ENCODE measurements around the gene CLRN3.
A peak's percentile ranks its signal among the peaks of the same experiment; 100 is the strongest.

CLRN3 gene

DNA sequence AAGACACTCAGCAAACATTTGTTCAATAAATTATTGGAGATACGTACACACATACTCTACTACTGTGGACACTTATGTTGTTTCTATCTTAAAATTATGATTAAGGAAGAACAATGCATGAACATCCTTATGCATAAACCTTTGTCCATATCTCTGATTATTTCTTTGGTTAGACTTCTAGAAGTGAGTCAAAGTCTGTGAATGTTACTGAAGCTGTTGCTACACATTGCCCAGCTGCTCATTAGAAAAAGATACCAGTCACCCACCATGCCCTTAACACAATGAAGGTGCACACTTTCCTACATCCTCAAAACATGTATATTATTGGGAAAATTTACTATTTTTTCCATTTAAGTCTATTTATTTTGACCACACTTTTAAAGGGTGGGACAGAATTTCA is 1.4 kb upstream of the CLRN3 start:
- DNase-seq, result no peak

DNA sequence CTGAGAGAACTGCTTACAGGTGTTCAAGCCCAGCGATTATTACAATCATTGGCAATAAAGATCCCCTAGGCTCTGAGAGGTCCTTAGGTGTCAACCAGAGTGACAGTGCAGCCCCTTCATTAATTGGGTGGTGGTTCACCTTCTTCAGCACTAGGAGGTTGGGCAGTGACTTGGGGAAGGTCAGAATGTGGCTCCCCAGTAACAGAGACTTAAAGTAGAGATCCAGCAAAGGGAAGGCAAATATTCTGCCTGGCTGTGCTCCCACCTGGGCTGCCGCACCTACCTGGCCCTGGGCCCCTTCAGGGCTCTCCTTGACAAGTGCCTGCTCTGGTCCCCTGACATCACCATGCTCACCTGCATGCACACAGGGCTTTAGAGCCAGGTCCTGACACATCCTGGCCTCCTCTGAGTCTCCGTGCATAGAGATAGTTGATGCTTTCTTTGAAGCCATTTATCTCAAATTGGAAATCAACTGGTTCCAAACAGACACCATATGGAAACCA is 1.9 kb downstream of the CLRN3 start:
- DNase-seq, result no peak

DNA sequence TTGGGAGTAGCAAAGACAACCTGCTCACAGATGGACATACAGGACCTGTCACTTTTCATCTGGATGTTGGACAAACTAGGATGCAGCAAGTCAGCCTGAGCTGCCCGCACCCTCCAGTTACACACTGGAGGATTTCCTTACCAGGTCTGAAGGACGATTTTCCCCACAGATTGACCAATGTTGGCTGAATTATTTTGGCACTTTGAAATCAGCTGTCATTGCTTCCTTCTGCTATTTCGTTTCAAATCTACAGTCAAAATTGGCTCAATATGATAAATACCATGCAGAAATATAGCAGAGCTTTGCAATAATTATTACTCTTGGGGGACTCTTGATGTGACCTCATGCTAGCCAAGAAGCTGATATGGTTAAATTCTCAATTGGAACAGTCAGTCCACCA is 2.5 kb downstream of the CLRN3 start:
- DNase-seq, result no peak

DNA sequence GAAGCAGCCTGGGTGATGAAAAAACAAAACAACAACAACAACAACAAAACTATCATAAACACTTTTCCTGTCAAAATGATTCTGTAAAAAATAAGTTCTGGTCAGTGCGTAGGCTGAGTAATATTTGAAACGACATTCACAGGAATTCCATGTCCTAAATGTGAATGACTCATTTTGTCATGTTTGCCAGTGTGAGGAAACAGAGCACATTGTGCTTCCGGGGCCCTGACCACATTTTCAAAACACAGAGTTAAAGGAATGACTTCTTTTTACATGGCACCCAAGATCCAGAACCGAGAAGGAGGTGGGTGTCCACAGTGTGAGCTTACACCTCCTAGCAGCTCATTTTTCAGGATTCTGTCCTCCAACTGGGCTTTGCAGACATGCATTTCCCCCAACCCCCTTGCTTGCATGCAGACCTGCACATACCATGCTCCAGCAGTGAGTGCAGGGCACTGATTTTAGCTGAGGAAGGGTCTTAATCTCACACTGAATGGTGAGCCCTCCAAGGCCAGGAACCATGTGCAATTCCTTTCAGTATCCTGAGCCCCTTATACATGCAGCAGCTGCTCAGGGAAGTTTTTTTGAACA is 3.0 kb downstream of the CLRN3 start:
- no peak for DNase-seq

DNA sequence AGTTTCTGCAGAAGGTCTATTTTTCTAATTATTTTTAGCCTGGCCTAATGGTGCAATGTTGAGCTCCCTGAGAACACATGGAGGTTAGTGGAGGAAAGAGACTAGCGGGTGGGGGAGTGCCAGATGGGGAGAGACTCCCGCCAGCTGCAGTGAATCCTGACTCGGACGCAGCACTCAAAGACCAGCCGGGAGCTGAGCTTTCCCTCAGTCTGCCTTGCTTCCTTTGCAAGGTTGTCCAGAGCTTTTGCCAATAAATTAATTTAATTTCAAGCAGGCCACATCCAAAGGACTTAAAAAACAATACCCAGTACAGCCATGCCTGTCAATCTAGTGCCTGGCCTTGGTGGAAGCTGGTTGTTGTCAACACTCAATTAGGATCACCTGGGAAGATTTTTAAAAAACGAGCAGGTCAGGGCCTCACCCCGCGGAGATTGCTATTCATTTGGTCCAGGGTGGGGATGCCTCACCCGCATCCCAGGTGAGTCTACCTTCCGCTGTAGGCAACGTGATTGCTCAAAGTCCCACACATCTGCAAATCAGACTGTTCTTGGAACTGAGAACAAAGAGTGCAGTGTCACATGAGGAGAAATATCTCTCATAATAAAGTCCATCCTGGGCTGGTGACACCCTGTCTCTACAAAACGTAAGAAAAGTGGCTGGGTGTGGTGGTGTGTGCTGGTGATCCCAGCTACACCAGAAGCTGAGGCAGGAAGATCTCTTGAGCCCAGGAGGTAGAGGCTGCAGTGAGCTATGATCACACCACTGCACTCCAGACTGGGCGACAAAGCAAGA is 4.0 kb downstream of the CLRN3 start:
- DNase-seq, result no peak

DNA sequence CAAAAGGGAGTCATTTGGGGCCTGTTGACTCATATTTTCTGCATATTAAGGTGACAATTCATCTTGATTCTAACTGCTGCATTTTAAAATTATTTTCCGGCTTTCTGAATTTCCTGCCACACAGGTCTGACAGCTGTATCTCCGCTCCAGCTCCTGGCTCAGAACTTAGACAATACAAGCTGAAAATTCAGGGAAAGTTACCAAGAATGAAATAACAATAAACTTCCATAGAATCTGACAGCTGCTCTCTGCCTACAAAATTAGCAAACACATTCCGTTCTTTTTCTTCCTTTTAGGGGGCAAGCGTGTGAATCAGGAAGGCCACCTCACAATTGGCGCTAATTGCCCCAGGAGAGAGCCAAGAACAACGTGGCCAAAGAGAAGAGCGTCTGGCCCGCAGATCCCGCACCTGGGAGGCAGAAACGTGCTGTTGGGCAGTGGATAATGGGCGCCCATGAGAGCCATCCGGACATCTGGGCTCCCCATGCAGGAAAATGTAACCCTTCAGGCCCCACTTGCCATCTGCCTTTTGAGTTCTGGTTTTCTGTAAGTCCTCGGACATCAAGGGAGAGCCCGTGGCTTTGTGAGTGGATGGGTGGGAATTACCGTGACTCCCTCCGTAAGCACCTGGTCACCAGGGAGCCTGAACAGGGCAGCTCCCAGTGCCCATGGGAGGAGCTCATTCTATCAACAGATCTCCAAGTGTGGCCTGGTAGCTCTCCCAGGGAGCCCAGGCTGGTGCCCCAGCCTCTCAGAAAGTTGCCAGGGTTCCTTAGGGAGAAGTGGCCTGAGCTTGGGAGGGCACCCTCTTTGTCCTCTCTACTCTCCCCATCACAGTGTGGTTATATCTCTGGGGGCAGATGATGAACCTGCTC is 5.0 kb downstream of the CLRN3 start:
- peak; percentile 53 for DNase-seq

DNA sequence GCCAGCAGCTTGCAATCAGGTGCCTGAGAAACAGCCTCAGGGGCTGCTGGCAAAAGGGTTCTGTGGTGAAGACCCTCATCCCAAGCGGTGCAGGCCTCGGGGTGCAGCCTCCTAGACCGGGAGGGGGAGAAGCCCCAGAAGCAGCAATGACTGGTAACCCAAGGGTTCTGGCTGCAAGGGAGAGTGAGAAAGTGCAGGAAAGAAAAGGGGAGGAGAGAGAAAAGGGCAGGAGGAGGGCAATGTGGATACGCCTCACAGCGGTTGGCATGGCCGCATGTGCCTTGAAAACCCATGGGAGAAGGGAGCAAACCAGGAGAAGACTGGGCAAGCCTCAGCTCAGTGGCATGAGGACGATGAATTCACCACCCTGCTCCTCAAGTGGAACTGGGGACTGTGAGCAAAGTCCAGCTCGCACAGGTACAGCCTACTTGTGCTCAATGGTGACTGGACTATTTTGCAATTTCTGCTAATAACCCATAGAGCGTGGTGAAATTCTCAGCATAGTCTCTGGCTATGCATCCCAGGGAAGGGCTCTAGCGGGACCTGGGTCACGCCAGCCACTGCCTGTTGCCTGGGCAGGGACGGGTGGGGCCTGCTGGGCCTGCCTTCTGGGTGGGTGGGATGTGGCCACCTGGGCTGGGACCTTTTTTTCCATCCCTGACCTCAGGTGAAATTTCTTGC is 6.2 kb downstream of the CLRN3 start:
- no peak for DNase-seq

DNA sequence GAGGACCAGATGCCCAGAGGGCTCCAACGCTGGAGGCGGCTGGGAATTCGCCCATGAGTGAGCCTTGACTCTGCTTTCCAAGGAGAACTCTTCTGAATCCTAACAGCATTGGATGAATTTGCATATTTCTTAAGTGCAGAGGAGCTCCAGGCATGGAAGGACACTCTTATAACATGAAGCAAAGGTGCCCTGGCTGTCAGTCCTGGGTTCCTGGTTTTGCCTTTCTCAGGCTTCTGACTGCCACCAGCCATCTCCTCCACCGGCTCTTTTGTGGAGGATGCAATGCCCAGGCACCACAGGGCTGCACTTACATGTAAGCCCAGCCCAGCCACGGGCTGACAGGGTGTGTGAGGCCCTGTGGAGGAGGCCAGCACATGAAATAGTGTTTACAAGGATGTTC is 8.2 kb downstream of the CLRN3 start:
- DNase-seq, result no peak

DNA sequence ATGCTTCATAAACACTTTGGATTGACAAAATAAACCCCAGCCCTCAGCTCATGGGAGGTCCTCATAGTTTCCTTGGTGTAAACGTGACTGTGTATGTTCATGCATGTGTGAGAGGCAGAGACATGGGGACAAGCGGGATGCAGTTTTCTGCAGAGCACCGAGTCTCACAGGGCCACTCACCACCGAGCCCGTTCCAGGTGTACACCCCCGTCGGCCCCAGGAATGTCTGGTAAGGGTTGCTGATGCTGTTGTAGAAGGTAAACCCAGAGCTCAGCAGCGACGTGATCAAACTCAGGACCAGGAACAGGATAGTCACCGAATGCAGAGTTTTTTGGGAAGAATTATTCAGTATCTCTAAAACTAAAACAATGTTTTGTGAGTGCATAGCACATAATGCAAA is 9.2 kb downstream of the CLRN3 start:
- DNase-seq, result no peak

DNA sequence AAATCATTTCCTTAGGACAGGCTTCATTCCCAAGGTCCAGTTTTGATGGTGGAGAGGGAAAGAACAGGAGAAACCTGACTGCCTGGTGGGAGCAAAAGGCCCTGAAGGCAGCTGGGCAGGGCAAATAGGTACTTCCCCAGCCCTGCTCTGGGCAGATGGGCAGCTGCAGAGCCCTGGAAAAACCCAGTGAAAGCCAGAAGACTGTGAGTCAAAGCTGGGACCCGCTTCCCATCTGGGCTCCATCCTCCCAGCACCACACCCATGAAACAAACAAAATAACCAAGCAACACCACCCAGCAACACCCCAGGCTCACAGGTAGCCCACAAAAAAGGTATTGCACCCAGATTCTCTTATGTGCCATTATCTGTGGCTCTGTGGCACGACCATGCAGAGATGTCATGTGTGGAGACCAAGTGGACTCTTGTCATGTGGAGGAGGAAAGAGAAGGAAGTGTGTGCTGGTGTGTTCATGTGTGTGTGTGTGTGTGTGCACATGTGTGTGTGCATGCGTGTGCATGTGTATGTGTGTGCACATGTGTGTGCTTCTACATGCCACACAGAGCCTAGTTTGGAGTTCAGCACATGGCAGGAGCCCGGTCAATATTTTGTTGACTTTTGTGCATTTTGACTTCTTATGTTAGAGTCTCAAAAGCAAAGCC is 9.8 kb downstream of the CLRN3 start:
- no peak for DNase-seq

DNA sequence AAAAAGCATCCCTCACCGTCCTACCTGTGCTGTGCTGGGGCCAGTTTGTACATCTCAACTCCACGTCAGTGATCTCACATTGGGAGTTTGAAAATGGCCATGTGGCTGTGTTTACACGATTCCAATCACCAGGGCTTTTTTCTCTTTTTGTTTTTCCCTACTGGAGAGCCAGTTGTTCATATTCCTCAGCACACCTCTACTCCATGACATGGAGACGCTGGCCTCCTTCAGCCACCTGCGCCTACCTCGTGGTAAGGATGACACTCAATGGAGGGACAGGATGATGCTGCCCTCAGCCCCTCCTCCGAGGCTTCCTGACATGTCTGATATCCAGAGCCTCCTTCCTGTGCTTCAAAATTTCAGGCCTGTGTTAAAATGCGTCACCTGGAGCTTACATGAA is 10.3 kb downstream of the CLRN3 start:
- DNase-seq, result no peak

DNA sequence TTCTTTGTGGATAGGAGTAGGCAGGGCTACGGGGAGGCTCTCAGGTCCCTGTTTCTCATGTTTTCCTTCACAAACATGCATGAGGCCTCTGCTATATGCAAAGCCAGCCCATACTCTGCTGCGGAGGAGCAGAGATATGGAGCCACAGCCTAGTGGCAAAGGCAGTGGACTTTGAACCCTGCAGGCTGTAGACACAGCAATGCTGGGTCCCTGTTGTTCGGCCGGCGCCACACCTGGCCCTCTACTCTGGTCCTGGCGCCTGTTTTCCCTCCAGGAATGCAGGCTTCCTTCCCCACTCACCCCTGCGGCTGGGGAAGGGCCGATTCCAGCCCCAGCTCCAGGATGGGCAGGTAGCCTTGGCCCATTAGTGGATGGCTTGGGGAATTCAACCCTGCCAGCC is 11.5 kb downstream of the CLRN3 start:
- no peak for DNase-seq

DNA sequence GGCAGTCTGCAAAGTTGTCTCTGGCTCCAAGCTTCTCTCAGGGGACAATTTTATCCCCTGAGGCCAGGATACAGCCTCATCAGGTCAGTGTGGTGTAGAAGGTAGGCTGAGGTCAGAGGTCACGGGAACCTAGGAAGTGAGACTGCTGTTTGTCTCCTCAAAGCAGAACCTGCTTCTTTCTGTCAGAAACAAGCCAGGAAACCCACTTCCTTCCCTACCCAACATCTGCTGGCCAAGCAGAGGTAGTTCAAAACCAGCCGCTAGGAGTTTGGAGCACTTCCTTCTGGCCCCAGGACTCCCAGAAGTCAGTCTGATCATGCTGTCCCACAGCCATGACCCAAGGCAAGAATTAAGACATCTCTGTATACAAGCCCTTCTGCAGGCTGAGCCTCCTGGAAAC is 12.2 kb downstream of the CLRN3 start:
- DNase-seq, result peak; percentile 39

DNA sequence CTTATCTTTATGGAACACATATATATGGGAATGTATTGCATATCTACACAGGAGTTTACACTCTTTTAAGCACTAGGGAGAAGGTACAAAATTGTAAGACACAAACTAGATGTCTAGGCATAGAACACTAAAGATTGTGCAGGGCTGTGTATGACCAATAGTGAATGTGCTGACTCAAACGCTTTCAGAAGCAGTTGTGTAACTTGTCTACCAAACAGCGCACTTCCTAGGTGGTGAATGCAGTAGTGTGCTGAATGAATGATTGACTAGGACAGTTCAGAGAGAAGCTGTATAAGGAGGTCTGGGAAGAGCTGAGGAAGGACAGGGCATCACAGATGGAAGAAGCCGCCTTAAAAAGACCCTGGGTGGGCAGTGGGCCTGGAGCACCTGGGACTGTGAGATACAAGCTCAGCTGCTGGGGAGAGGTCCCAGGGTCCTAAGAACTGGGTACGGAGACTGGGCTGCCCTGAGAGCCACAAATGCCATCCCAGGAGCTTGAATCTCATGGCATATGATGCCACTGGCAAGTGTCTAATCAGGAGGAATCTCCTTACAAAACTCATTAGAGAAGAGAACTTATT is 14.2 kb downstream of the CLRN3 start:
- DNase-seq, result peak; percentile 64

DNA sequence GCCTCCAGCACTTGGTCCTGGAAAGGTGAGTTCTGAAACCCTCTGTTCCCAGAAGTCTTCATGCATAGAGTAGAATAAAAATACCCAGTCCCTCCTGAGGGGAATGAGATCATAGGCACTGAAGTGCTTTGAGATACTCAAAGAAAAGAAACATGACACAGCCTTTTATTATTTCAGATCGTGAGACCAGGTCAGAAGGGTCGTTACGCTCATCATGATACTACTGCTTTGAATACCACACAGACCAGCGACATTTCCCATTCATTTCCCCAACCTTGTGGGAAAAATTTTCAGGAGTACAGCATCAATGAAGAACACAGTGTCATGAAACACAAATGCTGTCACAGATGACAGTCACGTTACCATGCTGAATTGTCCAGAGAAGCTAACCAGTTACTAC is 15.0 kb downstream of the CLRN3 start:
- DNase-seq, result peak; percentile 45

DNA sequence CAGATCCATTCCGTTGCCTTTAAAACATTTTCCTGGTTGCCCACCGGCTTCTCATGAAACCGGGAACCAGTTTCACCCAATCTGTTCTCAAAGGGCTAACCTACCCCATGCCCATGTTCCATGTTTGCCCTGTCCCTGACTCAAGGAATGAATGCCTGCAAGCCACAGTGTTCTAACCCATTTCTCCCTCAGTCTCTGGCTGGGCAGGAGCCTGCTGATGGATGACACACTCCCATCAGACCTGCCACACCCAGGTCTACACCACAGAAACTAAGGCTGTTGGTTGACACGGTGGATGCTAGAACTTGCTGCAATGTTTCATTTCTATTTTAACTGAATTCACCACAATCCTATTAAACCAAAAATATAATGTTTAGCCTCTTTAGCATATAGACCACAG is 15.6 kb downstream of the CLRN3 start:
- peak; percentile 31 for DNase-seq

DNA sequence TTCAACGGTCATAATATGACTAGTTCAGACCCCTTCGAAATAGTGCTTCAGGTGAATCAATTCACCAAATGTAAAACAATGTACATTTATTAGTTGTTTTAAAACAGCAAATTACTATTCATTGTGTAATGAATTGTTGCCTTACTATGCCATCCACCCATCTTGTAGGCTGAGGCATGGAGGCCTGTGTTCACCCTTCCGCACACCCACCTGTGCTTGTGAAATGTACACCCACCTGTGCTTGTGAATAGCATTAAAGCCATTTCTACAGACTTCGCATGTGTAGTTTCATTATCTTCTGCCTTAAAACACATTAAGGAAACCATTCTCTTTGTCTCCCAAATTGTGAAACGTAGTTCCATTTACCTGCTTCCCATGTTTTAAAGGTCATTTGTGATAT is 16.8 kb downstream of the CLRN3 start:
- no peak for DNase-seq

DNA sequence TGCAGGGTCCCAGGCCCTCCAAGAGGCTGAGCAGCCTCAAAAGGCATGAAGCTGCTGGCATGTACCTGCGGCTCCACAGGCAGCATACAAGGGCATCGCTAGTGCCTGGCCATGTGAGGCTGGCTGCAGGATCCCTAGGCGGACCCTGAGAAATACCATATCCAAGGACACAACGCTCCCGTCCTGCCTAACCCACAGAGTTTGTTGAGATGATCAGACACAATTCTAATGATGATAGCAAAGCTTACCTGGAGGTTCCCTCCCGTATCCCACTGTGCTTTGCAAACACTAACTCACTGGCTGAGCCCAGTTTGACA is 17.3 kb downstream of the CLRN3 start:
- no peak for DNase-seq

DNA sequence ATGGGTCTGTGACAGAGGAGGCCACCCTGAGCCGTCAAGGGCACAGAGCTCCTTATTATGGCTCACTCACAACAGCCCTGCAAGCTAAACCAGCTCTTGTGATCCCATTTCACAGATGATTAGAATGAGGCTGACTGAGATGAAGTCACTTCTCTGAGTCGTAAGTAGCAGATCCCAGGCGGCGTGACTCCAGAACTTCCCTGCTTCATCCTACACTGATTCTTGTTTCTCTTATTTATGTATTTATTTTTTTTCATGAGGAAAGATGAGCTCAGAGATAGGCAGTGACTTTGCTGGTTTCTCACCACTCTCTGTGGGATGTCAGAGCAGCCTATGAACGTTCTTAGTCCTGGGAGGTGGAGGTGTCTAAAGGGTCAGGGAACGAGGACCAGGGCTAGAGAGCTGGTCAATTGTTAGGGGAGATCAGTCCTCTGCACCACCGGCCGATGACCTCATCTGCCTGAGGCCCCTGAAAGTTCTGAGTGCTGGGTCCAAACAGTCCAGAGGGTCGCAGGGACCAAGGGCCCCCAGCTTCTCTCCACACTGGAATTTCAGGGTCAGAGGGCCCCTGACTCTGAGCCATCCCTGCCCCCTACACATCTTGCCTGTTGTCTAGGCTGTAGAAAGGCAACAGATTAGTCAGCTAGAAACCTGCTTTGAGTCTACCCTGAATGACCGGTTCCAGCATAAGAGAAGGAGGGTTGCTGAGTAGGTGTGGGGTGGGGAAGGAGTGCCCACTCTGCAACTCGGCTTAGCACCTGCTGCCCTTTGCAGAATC is 17.9 kb downstream of the CLRN3 start:
- DNase-seq, result no peak

DNA sequence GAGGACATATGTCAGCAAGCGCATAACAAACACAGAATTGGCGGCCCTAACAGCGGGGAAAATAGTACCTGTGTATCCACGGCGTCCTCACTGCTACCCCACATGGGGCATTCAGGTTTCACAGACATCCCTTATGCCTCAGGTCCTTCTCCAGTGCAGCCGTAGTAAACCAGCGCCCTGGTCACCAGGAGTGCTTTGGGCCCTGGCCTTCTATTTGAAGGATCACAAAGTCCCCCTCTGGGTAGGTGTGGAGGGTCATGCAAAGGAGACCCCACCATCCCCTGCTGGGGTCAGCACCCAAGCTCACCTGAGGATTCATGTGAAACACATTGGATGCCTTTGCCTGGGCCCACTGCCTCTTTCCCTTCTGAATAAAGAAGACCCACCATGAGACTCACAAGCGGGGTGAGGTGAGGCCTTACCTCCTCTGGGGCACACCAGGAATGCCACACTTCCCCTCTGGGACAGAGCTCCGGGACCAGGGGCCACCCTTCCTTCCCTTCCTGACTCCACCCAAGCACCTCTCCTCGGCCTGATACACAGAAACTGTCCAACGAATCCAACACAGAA is 18.8 kb downstream of the CLRN3 start:
- DNase-seq, result no peak

Data from activated CD4-positive, alpha-beta T cell treated with anti-CD3 and anti-CD28 coated beads, Interleukin-2, amount 50 U/mL, for 16 hours (primary cell).